ENCODE data around the gene GALNT9. TPM values are rescaled to one million over a fixed set of nuclear protein-coding genes. Genes with fewer than 3 reads are reported as not detected.

The GALNT9 gene
- total RNA-seq, 1 experiment from 2014 or later = 2.6 TPM

DNA sequence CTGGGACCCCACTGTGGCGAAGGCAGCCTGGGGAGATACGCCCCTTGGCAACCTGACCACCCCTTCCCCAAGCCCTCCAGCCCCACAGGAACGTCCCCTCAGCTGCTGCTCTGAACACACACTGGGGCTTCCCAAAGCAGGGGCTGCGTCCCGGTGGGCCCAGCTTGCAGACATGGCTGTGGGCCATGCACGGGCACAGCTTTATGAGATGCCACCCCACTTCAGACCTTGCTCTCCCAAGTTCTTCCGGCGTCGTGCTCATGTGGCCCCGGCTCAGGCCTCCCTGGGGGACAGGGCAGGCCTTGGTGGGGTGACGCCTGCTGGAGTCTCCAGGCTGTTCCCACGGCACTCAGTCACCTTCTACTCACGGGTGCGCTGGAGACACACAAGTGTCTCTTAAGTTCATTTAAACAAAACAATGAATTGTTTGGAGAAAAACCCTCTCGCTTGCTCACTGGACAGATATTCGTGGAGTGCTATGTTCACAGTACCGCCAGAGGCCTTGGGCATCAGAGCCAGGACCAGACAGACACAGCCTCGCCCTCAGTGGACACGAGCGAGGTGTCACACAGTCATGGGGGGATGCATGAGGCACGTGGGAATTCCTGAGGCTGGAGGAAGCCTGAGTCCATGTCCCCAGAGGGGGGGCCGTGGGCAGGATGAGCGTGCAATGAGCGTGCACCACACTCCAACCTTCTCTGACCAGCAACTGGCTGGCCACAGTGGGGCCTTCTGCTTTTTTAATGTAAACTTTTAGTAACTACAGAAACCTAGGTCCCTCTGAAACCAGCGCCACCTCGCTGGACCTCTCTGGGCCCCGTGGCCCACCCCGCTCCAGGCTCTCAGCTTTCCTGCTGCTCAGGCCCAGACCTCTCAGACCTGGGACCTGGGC is 4.3 kb downstream of the GALNT9 start:
- H3K79me2 ChIP-seq (ENCODE audit: insufficient read depth, low read length) = no peaks in the 10 kb centered on the region

More for the DNA sequence above, 4.3 kb downstream of the GALNT9 start:
- CTCF ChIA-PET = no interaction called here
- no peak overlapping the region for H2AFZ ChIP-seq (ENCODE audit: low read depth, low read length, poor library complexity, severe bottlenecking)
- no peak overlapping the region for H3K27ac ChIP-seq (ENCODE audit: low read depth, low read length)
- no peaks in the 10 kb centered on the region for H4K20me1 ChIP-seq (ENCODE audit: insufficient read depth)
- RAD21 ChIA-PET (ENCODE audit: low non-redundant PET in 1 of 2, low total read pairs in 2 of 2, uncharacterized antibody in 2 of 2, unreplicated experiment in 2 of 2) = no interaction called here
- H3K4me2 ChIP-seq (ENCODE audit: low read length) = no peak overlapping the region
- H3K36me3 ChIP-seq (ENCODE audit: control insufficient read depth in 1 of 2, insufficient read depth in 2 of 2, low read length in 2 of 2) = no peaks in the 10 kb centered on the region
- H3K9me2 ChIP-seq (ENCODE audit: insufficient read depth) = no peaks in the 10 kb centered on the region
- no peaks in the 10 kb centered on the region; a peak in 1 of 4 replicates for H3K4me1 ChIP-seq (ENCODE audit: control insufficient read depth in 1 of 2, insufficient read depth in 2 of 2, low read length in 2 of 2)
- no peak overlapping the region for H3K9ac ChIP-seq (ENCODE audit: low read length)
- BruUV-seq (replicated peaks) = no TSS peak
- POLR2A ChIA-PET = no interaction called here
- no peaks in the 10 kb centered on the region for H3K9me3 ChIP-seq (ENCODE audit: control insufficient read depth in 1 of 2, insufficient read depth in 1 of 2, low read depth in 1 of 2, low read length in 2 of 2)
- H3K4me3 ChIP-seq (replicated peaks in 1 of 2; ENCODE audit: low read depth in 1 of 2, low read length in 2 of 2) = no peak overlapping the region
- TF ChIP-seq EZH2phosphoT487 (IDR thresholded peaks at IDR 0.05; ENCODE audit: borderline replicate concordance) (no peak), RAD21 (IDR thresholded peaks at IDR 0.05; ENCODE audit: low read depth) (no peak), SIN3A (IDR thresholded peaks at IDR 0.05; ENCODE audit: low read depth) (no peak), ZBTB33 (IDR thresholded peaks at IDR 0.05; ENCODE audit: extremely low read depth, insufficient replicate concordance, low read length) (no peak), SRF (IDR thresholded peaks at IDR 0.05; ENCODE audit: low read depth) (no peak), EZH2 (IDR thresholded peaks at IDR 0.05) (no peak), MAX (IDR thresholded peaks at IDR 0.05) (no peak), POLR2A (IDR thresholded peaks at IDR 0.05; ENCODE audit: borderline replicate concordance, extremely low read depth, insufficient read depth, insufficient read length) (no peak), JUND (IDR thresholded peaks at IDR 0.05) (no peak), ZFX (IDR thresholded peaks at IDR 0.05) (no peak), CEBPB (IDR thresholded peaks at IDR 0.05; ENCODE audit: low read depth) (no peak), CTCF (IDR thresholded peaks at IDR 0.05 in 2 of 3, conservative IDR thresholded peaks at IDR 0.05 in 1 of 3; ENCODE audit: borderline replicate concordance in 1 of 3, insufficient read depth in 1 of 3, low read depth in 2 of 3, low read length in 2 of 3) (no peak), ZNF274 (IDR thresholded peaks at IDR 0.05; ENCODE audit: low read depth, low read length) (no peak), CBX3 (IDR thresholded peaks at IDR 0.05; ENCODE audit: low read depth) (no peak), TCF7L2 (IDR thresholded peaks at IDR 0.05; ENCODE audit: borderline replicate concordance, extremely low read depth, insufficient read depth, insufficient read length) (no peak), EGR1 (IDR thresholded peaks at IDR 0.05; ENCODE audit: low read depth) (no peak)
- TF ChIP-seq, protein P1, sequence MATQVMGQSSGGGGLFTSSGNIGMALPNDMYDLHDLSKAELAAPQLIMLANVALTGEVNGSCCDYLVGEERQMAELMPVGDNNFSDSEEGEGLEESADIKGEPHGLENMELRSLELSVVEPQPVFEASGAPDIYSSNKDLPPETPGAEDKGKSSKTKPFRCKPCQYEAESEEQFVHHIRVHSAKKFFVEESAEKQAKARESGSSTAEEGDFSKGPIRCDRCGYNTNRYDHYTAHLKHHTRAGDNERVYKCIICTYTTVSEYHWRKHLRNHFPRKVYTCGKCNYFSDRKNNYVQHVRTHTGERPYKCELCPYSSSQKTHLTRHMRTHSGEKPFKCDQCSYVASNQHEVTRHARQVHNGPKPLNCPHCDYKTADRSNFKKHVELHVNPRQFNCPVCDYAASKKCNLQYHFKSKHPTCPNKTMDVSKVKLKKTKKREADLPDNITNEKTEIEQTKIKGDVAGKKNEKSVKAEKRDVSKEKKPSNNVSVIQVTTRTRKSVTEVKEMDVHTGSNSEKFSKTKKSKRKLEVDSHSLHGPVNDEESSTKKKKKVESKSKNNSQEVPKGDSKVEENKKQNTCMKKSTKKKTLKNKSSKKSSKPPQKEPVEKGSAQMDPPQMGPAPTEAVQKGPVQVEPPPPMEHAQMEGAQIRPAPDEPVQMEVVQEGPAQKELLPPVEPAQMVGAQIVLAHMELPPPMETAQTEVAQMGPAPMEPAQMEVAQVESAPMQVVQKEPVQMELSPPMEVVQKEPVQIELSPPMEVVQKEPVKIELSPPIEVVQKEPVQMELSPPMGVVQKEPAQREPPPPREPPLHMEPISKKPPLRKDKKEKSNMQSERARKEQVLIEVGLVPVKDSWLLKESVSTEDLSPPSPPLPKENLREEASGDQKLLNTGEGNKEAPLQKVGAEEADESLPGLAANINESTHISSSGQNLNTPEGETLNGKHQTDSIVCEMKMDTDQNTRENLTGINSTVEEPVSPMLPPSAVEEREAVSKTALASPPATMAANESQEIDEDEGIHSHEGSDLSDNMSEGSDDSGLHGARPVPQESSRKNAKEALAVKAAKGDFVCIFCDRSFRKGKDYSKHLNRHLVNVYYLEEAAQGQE (IDR thresholded peaks at IDR 0.05; ENCODE audit: low read depth) = no peak
- H3K27me3 ChIP-seq (ENCODE audit: insufficient read depth, low read length) = no peaks in the 10 kb centered on the region
- DNase-seq (ENCODE audit: low read depth, low spot score) = no peak
- intact Hi-C loops (cut with micrococcal nuclease) = no loop called here
- ATAC-seq = no peak

Measured in HCT116 (cell line).